Activated T-helper 2 cell treated with anti-CD3 and anti-CD28 coated beads, Interferon-gamma antibody, Interleukin-2, Interleukin-4, amounts not matched to agents 10 μg/mL and 5 μg/mL and 100 μg/mL, durations not matched to agents 14 hours and 24 hours and 36 hours (primary cell): ENCODE measurements around the gene ATRN. TPM values are rescaled to one million over a fixed set of nuclear protein-coding genes. Genes with fewer than 3 reads are reported as not detected.

Source experiments
- DNase-seq: peaks from one replicate; pipeline ENCODE4 v3.0.0; 2021; ENCODE audit warnings: low spot score
- H3K27ac Mint-ChIP-seq: one replicate; pipeline ENCODE4 v1.8.0; 2021; ENCODE audit warnings: mixed read lengths
- H3K27me3 Mint-ChIP-seq: one replicate; pipeline ENCODE4 v1.8.0; 2021; ENCODE audit warnings: low read depth, mixed read lengths
- H3K36me3 Mint-ChIP-seq: one replicate; pipeline ENCODE4 v1.8.0; 2021; ENCODE audit warnings: low read depth, mixed read lengths
- H3K4me1 Mint-ChIP-seq: one replicate; pipeline ENCODE4 v1.8.0; 2021; ENCODE audit warnings: low read depth, mixed read lengths
- H3K4me3 Mint-ChIP-seq: one replicate; pipeline ENCODE4 v1.8.0; 2021; ENCODE audit warnings: low read depth, mild to moderate bottlenecking, moderate library complexity, mixed read lengths
- H3K9me3 Mint-ChIP-seq: one replicate; pipeline ENCODE4 v1.8.0; 2021; ENCODE audit warnings: mixed read lengths
- intact Hi-C: fragments of 100-400 bp; cut with micrococcal nuclease; formaldehyde crosslinking; loops from one replicate; pipeline ENCODE4 v1.15.1; 2023
- total RNA-seq: library from RNA; stranded (reverse); gene quantifications from 2 replicates; pipeline ENCODE4 v1.2.3, GENCODE V29; 2022

ATRN gene
- total RNA-seq, 1 donor from 2014 or later, result 11.5 TPM

- intact Hi-C loops, result no loop called here
- Mint-ChIP-seq H3K36me3 (no peaks in the 10 kb centered on the region), H3K9me3 (no peaks in the 10 kb centered on the region), H3K27ac (no peak overlapping the region), H3K4me1 (no peaks in the 10 kb centered on the region), H3K4me3 (no peak overlapping the region), H3K27me3 (peaks cover 53% of the 10 kb centered on the region)
- DNase-seq, result no peak
Measured at GRCh38 chr20:3678856-3679720, 208.3 kb downstream of the ATRN start.

GRCh38 chr20:3679749-3680700 lies 209.2 kb downstream of the ATRN start:
- no peak overlapping the region for H3K4me3 Mint-ChIP-seq
- H3K27me3 Mint-ChIP-seq, result peaks cover 52% of the 10 kb centered on the region
- intact Hi-C loops, result no loop called here
- H3K27ac Mint-ChIP-seq, result no peak overlapping the region
- H3K4me1 Mint-ChIP-seq, result no peaks in the 10 kb centered on the region
- DNase-seq, result no peak
- no peaks in the 10 kb centered on the region for H3K9me3 Mint-ChIP-seq
- H3K36me3 Mint-ChIP-seq, result no peaks in the 10 kb centered on the region

- Mint-ChIP-seq H3K9me3 (no peaks in the 10 kb centered on the region), H3K4me3 (no peak overlapping the region), H3K27me3 (peaks cover 47% of the 10 kb centered on the region), H3K27ac (no peak overlapping the region), H3K36me3 (no peaks in the 10 kb centered on the region), H3K4me1 (no peaks in the 10 kb centered on the region)
- intact Hi-C loops, result no loop called here
- no peak for DNase-seq
Measured at GRCh38 chr20:3680701-3681351, 210.0 kb downstream of the ATRN start.

- Mint-ChIP-seq H3K27ac (no peak overlapping the region), H3K4me1 (no peaks in the 10 kb centered on the region), H3K9me3 (no peaks in the 10 kb centered on the region), H3K27me3 (peaks cover 51% of the 10 kb centered on the region), H3K36me3 (no peaks in the 10 kb centered on the region), H3K4me3 (no peak overlapping the region)
- intact Hi-C loops, result no loop called here
- DNase-seq, result no peak
Measured at GRCh38 chr20:3681352-3681930, 210.6 kb downstream of the ATRN start.

GRCh38 chr20:3681931-3682781 lies 211.3 kb downstream of the ATRN start, which contains the start of gene ADAM33:
Gene ADAM33 (minus strand): TSS chr20:3682010. CDS start chr20:3682004, 6 bp downstream.
- H3K27ac Mint-ChIP-seq, result no peak within 1 kb of the TSS
- no peaks in the 10 kb centered on the region for H3K4me1 Mint-ChIP-seq
- intact Hi-C loops, result no loop called here
- DNase-seq, result no peak
- H3K9me3 Mint-ChIP-seq, result no peaks in the 10 kb centered on the region
- H3K27me3 Mint-ChIP-seq, result peaks cover 49% of the 10 kb centered on the region
- H3K36me3 Mint-ChIP-seq, result no peaks in the 10 kb centered on the region
- no peak within 1 kb of the TSS for H3K4me3 Mint-ChIP-seq

- Mint-ChIP-seq H3K27me3 (peaks cover 46% of the 10 kb centered on the region), H3K9me3 (no peaks in the 10 kb centered on the region), H3K27ac (no peak overlapping the region), H3K4me3 (no peak overlapping the region), H3K4me1 (no peaks in the 10 kb centered on the region), H3K36me3 (no peaks in the 10 kb centered on the region)
- intact Hi-C loops, result no loop called here
- no peak for DNase-seq
Measured at GRCh38 chr20:3685341-3685740, 214.5 kb downstream of the ATRN start.

- H3K27me3 Mint-ChIP-seq, result peaks cover 37% of the 10 kb centered on the region
- no peaks in the 10 kb centered on the region for H3K36me3 Mint-ChIP-seq
- H3K4me1 Mint-ChIP-seq, result no peaks in the 10 kb centered on the region
- DNase-seq, result no peak
- intact Hi-C loops, result no loop called here
- no peaks in the 10 kb centered on the region for H3K9me3 Mint-ChIP-seq
- H3K4me3 Mint-ChIP-seq, result no peak overlapping the region
- H3K27ac Mint-ChIP-seq, result no peak overlapping the region
Measured at GRCh38 chr20:3686421-3686820, 215.6 kb downstream of the ATRN start.

- H3K36me3 Mint-ChIP-seq, result no peaks in the 10 kb centered on the region
- H3K27me3 Mint-ChIP-seq, result peaks cover 34% of the 10 kb centered on the region
Measured at GRCh38 chr20:3686867-3687321, 216.1 kb downstream of the ATRN start.

GRCh38 chr20:3687655-3688054 lies 216.8 kb downstream of the ATRN start:
- H3K4me3 Mint-ChIP-seq, result no peak overlapping the region
- H3K27ac Mint-ChIP-seq, result no peak overlapping the region
- DNase-seq, result no peak
- intact Hi-C loops, result no loop called here
- H3K27me3 Mint-ChIP-seq, result peaks cover 31% of the 10 kb centered on the region
- H3K36me3 Mint-ChIP-seq, result no peaks in the 10 kb centered on the region
- H3K4me1 Mint-ChIP-seq, result no peaks in the 10 kb centered on the region
- H3K9me3 Mint-ChIP-seq, result no peaks in the 10 kb centered on the region

More at GRCh38 chr20:3686867-3687321, 216.1 kb downstream of the ATRN start:
- Mint-ChIP-seq H3K4me1 (no peaks in the 10 kb centered on the region), H3K27ac (no peak overlapping the region), H3K4me3 (no peak overlapping the region), H3K9me3 (no peaks in the 10 kb centered on the region)
- intact Hi-C loops, result no loop called here
- no peak for DNase-seq

GRCh38 chr20:3689978-3690377 lies 219.2 kb downstream of the ATRN start:
- DNase-seq, result no peak
- H3K4me1 Mint-ChIP-seq, result no peaks in the 10 kb centered on the region
- H3K9me3 Mint-ChIP-seq, result no peaks in the 10 kb centered on the region
- H3K27ac Mint-ChIP-seq, result no peak overlapping the region
- H3K36me3 Mint-ChIP-seq, result no peaks in the 10 kb centered on the region
- intact Hi-C loops, result no loop called here
- H3K27me3 Mint-ChIP-seq, result peaks cover 14% of the 10 kb centered on the region
- H3K4me3 Mint-ChIP-seq, result no peak overlapping the region

- H3K9me3 Mint-ChIP-seq, result no peaks in the 10 kb centered on the region
- no peaks in the 10 kb centered on the region for H3K36me3 Mint-ChIP-seq
- H3K27me3 Mint-ChIP-seq, result peaks cover 12% of the 10 kb centered on the region
- intact Hi-C loops, result no loop called here
- no peak overlapping the region for H3K4me3 Mint-ChIP-seq
- DNase-seq, result no peak
- H3K27ac Mint-ChIP-seq, result no peak overlapping the region
- no peaks in the 10 kb centered on the region for H3K4me1 Mint-ChIP-seq
Measured at GRCh38 chr20:3690413-3690812, 219.6 kb downstream of the ATRN start.
